GM12878 (cell line): ENCODE results near the gene PDGFC.

Experiments used
- PAX5 ChIP-seq: IDR thresholded peaks from 2 replicates; pipeline ENCODE4 v1.6.1; 2011; ENCODE audit warnings: low read depth, low read length, borderline replicate concordance
- TF ChIP-seq, protein P1 (sequence below), 3 experiments: IDR thresholded peaks in 2 of 3; conservative IDR thresholded peaks in 1 of 3; 2 replicates each; pipeline ENCODE4 v1.5.1; 2011; ENCODE audit warnings: low read depth in 3 of 3, low read length in 3 of 3, mild to moderate bottlenecking in 3 of 3, control low read depth in 2 of 3, moderate library complexity in 2 of 3, inconsistent platforms in 1 of 3, mixed read lengths in 1 of 3; ENCODE audit not compliant: control insufficient read depth in 2 of 3, insufficient read depth in 1 of 3; ENCODE audit errors: extremely low read depth in 1 of 3

GRCh38 chr4:156875704-156876103 is 95.9 kb downstream of the PDGFC start:
- TF ChIP-seq, protein P1, sequence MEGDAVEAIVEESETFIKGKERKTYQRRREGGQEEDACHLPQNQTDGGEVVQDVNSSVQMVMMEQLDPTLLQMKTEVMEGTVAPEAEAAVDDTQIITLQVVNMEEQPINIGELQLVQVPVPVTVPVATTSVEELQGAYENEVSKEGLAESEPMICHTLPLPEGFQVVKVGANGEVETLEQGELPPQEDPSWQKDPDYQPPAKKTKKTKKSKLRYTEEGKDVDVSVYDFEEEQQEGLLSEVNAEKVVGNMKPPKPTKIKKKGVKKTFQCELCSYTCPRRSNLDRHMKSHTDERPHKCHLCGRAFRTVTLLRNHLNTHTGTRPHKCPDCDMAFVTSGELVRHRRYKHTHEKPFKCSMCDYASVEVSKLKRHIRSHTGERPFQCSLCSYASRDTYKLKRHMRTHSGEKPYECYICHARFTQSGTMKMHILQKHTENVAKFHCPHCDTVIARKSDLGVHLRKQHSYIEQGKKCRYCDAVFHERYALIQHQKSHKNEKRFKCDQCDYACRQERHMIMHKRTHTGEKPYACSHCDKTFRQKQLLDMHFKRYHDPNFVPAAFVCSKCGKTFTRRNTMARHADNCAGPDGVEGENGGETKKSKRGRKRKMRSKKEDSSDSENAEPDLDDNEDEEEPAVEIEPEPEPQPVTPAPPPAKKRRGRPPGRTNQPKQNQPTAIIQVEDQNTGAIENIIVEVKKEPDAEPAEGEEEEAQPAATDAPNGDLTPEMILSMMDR (IDR thresholded peaks at IDR 0.05 in 2 of 3, conservative IDR thresholded peaks at IDR 0.05 in 1 of 3; ENCODE audit: control insufficient read depth in 2 of 3, extremely low read depth in 1 of 3, insufficient read depth in 1 of 3, low read depth in 3 of 3, low read length in 3 of 3): no peak
- TF ChIP-seq PAX5: no peak
